ENCODE results near the gene CIC.

Gene CIC

DNA sequence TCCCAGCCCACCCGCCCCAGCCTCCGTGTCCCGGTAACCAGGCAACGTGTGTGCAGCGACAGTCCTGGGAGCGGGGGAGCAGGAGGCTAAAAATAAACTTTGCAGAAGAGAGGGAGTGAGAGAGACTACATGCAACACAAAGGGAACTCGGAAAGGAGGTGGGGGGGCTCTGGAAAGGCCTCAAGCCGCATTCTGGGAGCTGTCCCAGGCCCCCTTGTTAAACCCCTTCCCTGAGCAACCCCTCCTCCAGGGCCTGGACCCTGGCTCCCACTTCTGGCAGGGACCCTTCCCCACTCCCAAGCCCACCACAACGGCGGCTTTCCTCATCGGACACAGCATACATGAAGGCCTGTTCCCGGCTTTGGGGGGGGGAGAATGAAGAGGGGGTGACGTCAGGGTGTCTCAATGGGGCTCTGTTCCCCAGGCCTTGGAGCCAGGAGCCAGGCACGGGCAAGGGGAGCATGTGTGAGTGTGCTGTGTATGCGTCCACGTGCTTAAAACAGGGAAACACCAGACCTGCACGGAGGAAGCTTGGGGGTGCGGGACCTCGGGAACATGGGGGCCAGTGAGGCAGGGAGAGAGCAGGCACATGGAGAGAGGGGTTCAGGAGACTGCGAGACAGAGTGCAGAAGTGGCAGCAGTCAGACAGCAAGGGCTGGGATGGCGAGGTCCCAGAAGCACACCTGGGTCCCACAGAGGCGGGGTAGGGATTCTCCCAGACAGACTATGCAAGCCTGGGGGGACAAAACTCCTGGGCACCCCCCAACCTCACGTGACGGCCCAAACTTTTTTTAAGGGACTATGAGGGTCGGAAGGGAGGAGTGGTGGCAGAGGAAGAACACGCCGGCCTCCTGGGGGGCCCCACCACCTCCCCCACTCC is 16.4 kb upstream of the CIC start:
- peak; percentile 4 for DNase-seq
- Histone ChIP-seq H3K36me3 (replicated peaks; ENCODE audit: insufficient read depth, low read length) (no peaks in the 10 kb centered on the region), H3K27me3 (replicated peaks; ENCODE audit: insufficient read depth, low read length) (peaks cover 13% of the 10 kb centered on the region), H3F3A (ENCODE audit: insufficient read depth, low read length) (no peaks in the 10 kb centered on the region; the same call in 1 of the 2 replicates), H3K79me2 (ENCODE audit: low read length) (peaks cover 29% of the 10 kb centered on the region), H3K9ac (ENCODE audit: low read length) (peak overlapping the region; percentile 64; the same call in 1 of the 2 replicates), H2AFZ (ENCODE audit: low read length) (no peak overlapping the region), H3K4me3 (ENCODE audit: low read length) (peak overlapping the region; percentile 72), H3K4me2 (ENCODE audit: low read depth, low read length) (peak overlapping the region; percentile 95), H3K9me2 (replicated peaks; ENCODE audit: insufficient read depth, low read length) (no peaks in the 10 kb centered on the region), H4K20me1 (ENCODE audit: insufficient read depth, low read length) (no peaks in the 10 kb centered on the region), H3K27ac (ENCODE audit: low read length) (no peak overlapping the region), H3K4me1 (ENCODE audit: low read length) (0 out of 2 replicates have a peak, but pooled peaks cover 8% of the 10 kb centered on the region), H3K9me3 (replicated peaks; ENCODE audit: insufficient read depth, low read length) (no peaks in the 10 kb centered on the region)
- no peak for TF ChIP-seq CTCF (IDR thresholded peaks at IDR 0.05; ENCODE audit: low read length)
- TF ChIP-seq EZH2phosphoT487 (IDR thresholded peaks at IDR 0.05; ENCODE audit: low read length) = no peak
- TF ChIP-seq EZH2 (optimal IDR thresholded peaks at IDR 0.05; ENCODE audit: low read depth, low read length) = no peak

DNA sequence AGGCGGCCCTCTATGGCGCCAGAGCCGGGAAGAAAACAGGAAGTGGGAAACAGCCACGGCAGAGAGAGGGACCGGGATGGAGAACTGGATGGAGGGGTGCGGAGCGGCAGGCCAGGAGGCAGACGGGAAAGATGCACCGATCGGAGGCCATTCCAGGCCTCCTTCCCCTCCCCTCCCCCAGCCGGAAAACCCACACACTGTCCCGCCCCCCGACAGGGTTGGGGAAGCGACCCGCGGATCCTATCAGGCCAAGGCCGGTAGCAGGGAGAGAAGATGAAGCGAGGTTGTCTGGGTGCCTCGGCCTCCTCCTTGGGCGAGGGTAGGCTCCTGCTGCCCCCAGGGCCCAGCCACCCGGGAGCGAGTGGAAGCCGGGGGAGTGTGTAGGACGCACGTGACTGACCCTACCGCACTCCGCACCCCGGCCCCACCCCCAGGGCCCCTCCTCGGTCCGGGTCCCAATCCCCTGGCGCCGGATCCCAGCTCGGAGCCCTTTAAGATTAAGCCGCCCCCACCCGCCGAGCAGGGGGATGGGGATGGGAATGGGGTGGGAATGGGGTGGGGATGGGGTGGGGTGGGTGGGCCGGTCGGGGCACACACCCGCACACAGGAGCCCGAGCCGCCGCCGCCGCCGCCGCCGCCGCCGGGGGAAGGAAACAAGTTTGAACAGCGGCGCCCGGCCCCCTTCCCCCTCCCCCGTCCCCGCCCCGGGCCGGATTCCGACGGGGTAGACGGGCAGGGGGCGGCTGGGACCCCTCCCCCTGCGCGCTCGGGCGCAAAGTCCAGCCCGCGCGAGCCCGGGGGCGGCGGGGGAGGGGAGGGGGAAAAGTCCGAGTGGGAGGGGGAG is 15.6 kb upstream of the CIC start:
- TF ChIP-seq CTCF (IDR thresholded peaks at IDR 0.05; ENCODE audit: low read length) (no peak), EZH2 (optimal IDR thresholded peaks at IDR 0.05; ENCODE audit: low read depth, low read length) (no peak), EZH2phosphoT487 (IDR thresholded peaks at IDR 0.05; ENCODE audit: low read length) (no peak)
- Histone ChIP-seq H3K9me3 (replicated peaks; ENCODE audit: insufficient read depth, low read length) (no peaks in the 10 kb centered on the region), H2AFZ (ENCODE audit: low read length) (peak overlapping the region; percentile 92; the same call in 1 of the 2 replicates), H3F3A (ENCODE audit: insufficient read depth, low read length) (no peaks in the 10 kb centered on the region; the same call in 1 of the 2 replicates), H3K36me3 (replicated peaks; ENCODE audit: insufficient read depth, low read length) (no peaks in the 10 kb centered on the region), H3K4me1 (ENCODE audit: low read length) (0 out of 2 replicates have a peak, but pooled peaks cover 8% of the 10 kb centered on the region), H3K4me3 (ENCODE audit: low read length) (peak overlapping the region; percentile 98), H3K4me2 (ENCODE audit: low read depth, low read length) (peak overlapping the region; percentile 95), H3K9me2 (replicated peaks; ENCODE audit: insufficient read depth, low read length) (no peaks in the 10 kb centered on the region), H3K27ac (ENCODE audit: low read length) (peak overlapping the region; percentile 80; the same call in 1 of the 2 replicates), H3K27me3 (replicated peaks; ENCODE audit: insufficient read depth, low read length) (peaks cover 13% of the 10 kb centered on the region), H3K79me2 (ENCODE audit: low read length) (peaks cover 29% of the 10 kb centered on the region), H3K9ac (ENCODE audit: low read length) (peak overlapping the region; percentile 96), H4K20me1 (ENCODE audit: insufficient read depth, low read length) (no peaks in the 10 kb centered on the region)
- DNase-seq = peak; percentile 48

DNA sequence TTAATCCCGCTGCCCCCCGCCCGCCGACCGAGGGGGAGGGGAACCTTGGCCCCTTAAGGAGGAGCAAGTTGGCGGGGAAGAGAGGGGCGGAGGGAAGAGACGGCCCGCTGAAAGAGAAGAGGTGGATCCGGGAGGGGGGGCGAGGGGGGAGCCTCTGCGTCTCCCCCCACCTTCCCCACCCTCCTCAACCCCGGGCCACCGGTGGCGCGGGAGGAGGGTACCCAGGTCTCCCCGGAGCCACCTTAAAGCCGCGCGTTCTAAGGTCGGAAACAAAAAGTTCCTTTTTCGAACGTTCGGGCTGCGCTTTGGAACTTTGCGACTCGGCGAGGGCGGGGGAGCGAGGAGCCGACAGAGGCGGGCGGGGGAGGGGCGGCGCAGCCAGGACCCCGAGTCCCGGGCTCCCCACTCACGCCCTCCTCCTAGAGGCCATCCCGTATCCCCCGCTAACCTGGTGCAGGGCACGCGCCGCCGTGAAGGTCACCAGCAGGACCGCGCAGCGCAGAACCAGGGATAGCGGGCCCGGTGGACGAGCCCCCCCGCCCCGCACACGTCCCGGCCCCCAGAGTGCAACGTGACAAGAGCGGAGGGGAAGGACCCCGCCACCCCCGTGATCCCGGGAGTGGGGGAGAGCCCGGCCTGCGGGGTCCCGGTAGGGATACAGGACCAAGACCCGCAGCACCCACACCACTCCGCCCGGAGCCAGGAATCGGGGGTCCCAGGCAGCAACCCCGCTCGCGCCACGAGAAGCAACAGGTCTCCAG is 14.8 kb upstream of the CIC start:
- Histone ChIP-seq H3K36me3 (replicated peaks; ENCODE audit: insufficient read depth, low read length) (no peaks in the 10 kb centered on the region), H3K27ac (ENCODE audit: low read length) (peak overlapping the region; percentile 80), H3K9ac (ENCODE audit: low read length) (peak overlapping the region; percentile 96), H3K27me3 (replicated peaks; ENCODE audit: insufficient read depth, low read length) (peaks cover 13% of the 10 kb centered on the region), H3K79me2 (ENCODE audit: low read length) (peaks cover 29% of the 10 kb centered on the region), H3F3A (ENCODE audit: insufficient read depth, low read length) (no peaks in the 10 kb centered on the region; the same call in 1 of the 2 replicates), H3K9me2 (replicated peaks; ENCODE audit: insufficient read depth, low read length) (no peaks in the 10 kb centered on the region), H3K4me2 (ENCODE audit: low read depth, low read length) (peak overlapping the region; percentile 92), H3K4me3 (ENCODE audit: low read length) (peak overlapping the region; percentile 98), H2AFZ (ENCODE audit: low read length) (peak overlapping the region; percentile 92), H3K9me3 (replicated peaks; ENCODE audit: insufficient read depth, low read length) (no peaks in the 10 kb centered on the region), H4K20me1 (ENCODE audit: insufficient read depth, low read length) (no peaks in the 10 kb centered on the region), H3K4me1 (ENCODE audit: low read length) (0 out of 2 replicates have a peak, but pooled peaks cover 8% of the 10 kb centered on the region)
- TF ChIP-seq EZH2 (optimal IDR thresholded peaks at IDR 0.05; ENCODE audit: low read depth, low read length) (no peak), CTCF (IDR thresholded peaks at IDR 0.05; ENCODE audit: low read length) (no peak), EZH2phosphoT487 (IDR thresholded peaks at IDR 0.05; ENCODE audit: low read length) (no peak)
- DNase-seq = peak; percentile 81
